GM18499 (cell line): ENCODE measurements around the gene ARHGEF25.
"Not testable (repeated sequence)": the region's sequence is repeated elsewhere in the genome, so short reads cannot be mapped to it uniquely, and the experiment has no call there.

Experiments
- ATAC-seq: cut with Tn5 transposase; IDR thresholded peaks from one replicate; pipeline ENCODE4 v1.9.1; 2021; ENCODE audit warnings: moderate number of reproducible peaks; ENCODE audit not compliant: insufficient read depth, unreplicated experiment

ARHGEF25 gene

DNA sequence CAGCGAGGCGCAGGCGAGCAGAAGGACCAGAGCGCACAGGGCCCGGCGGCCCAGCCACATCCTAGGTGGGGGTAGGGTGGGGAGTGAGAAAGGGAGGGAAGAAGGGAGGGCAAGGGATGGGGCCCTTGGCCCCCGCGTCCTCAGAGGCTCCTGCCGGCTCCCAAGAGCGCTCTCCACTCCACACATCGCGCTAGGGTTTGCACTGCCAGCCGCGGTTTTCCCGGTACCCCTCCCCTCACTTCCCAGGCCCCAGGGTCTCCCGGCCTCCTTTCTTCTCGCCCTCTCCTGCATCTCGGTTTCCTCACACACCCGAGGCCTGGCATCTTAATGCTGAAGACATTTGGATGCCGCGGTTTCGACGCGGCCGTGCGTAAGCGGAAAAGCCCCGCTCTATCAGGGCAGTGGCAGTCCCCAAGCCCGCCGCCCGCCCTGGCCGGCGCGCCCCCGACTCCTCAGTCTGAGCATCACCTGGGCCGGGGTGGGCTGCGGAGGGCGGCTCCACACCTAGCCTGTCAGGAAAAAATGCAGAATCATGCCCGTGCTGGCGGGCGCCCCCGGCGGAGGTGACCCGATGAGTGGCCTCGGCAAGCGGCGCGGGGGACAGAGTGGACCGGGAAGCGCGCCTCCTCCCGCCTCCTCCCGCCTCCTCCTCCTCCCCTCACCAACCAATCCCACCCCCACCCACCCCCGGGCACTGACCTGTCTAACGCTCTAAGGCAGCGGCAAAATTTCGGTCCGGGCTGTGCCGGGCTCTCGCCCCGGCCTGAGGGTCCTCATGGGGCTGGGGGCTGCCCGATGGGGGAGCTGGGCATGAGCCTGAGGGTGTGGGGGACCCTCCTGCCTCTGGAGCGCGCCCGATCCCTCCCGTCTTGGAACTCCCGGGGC, 21.1 kb downstream of the ARHGEF25 start:
- no peak for ATAC-seq

- no peak for ATAC-seq
These were observed 22.0 kb downstream of the ARHGEF25 start, which contains the start of gene B4GALNT1 for GRCh38 chr12:57632958-57633840. B4GALNT1 (minus strand) TSS chr12:57633201; CDS start chr12:57632132, 1,069 bp downstream.

GRCh38 chr12:57636731-57637130, 25.5 kb downstream of the ARHGEF25 start:
- ATAC-seq, result not testable (repeated sequence)

- ATAC-seq, result no peak
These were observed 26.1 kb downstream of the ARHGEF25 start for GRCh38 chr12:57637364-57637763.

GRCh38 chr12:57638096-57638495, 26.9 kb downstream of the ARHGEF25 start:
- no peak for ATAC-seq

- ATAC-seq, result no peak
These were observed 29.2 kb downstream of the ARHGEF25 start for GRCh38 chr12:57640175-57641042.

GRCh38 chr12:57641699-57642442, 30.6 kb downstream of the ARHGEF25 start:
- ATAC-seq, result no peak

DNA sequence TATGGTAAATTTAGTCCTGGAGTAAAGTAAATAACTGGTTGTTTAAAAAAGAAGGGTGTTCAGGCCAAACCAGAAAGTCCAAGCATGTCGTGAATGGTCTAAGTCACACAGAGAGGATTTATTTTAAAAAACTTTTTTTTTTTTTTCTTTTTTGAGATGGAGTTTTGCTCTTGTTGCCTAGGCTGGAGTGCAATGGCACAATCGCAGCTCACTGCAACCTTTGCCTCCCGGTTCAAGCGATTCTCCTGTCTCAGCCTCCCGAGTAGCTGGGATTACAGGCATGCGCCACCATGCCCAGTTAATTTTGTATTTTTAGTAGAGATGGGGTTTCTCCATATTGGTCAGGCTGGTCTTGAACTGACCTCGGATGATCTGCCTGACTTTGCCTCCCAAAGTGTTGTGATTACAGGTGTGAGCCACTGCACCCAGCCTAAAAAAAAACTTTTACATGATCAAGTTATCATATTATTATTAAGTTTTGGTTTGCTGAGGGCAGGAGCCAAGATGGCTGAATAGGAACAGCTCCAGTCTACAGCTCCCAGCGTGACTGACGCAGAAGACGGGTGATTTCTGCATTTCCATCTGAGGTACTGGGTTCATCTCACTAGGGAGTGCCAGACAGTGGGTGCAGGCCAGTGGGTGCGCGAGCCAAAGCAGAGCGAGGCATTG, 34.9 kb downstream of the ARHGEF25 start:
- ATAC-seq, result not testable (repeated sequence)

DNA sequence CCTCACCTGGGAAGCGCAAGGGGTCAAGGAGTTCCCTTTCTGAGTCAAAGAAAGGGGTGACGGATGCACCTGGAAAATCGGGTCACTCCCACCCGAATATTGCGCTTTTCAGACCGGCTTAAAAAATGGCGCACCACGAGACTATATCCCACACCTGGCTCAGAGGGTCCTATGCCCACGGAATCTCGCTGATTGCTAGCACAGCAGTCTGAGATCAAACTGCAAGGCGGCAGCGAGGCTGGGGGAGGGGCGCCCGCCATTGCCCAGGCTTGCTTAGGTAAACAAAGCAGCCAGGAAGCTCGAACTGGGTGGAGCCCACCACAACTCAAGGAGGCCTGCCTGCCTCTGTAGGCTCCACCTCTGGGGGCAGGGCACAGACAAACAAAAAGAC, 35.4 kb downstream of the ARHGEF25 start:
- not testable (repeated sequence) for ATAC-seq

GRCh38 chr12:57654042-57654441, 42.8 kb downstream of the ARHGEF25 start:
- ATAC-seq, result no peak

- no peak for ATAC-seq
These were observed 44.5 kb downstream of the ARHGEF25 start for GRCh38 chr12:57655541-57656240.

- ATAC-seq, result not testable (repeated sequence)
These were observed 45.2 kb downstream of the ARHGEF25 start for GRCh38 chr12:57656408-57656807.

DNA sequence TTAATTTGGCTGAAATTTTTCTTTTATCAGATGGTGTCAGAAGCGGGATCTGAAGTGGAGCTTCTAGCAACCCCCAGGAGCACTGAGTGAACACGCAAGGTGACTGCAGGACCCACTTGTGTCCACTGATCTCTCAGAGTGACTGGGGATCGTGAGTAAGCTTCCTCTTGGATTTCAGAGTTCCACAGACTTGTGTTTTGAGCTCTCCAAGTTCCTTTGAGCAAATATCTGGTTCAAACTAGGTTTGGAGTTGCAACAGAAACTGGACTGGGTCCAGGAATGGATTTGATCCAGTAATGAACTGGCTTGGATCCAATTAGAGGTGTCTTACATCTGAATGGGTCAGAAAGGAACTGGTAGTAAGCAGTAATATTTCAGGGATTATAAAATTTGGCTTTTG, 46.5 kb downstream of the ARHGEF25 start:
- ATAC-seq, result no peak

- no peak for ATAC-seq
These were observed 47.7 kb downstream of the ARHGEF25 start for GRCh38 chr12:57658890-57659289.

DNA sequence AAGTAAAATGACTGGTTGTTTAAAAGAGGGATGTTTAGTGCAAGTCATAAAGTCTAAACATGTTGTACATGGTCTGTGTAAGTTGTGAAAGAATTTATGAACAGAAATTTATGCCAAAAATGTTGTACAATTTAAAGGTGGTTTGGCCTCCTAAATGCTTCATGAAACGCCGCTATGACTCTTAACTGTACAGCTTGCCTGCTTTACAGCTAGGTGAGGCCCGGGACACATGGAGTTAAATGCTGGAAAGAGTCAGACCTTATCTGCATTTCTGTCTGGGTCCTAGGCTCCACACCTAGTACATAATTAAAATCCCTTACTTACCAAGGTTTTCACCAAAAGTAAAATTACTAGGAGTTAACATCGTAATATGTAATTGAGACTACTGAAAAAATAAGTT, 50.1 kb downstream of the ARHGEF25 start:
- ATAC-seq, result no peak

DNA sequence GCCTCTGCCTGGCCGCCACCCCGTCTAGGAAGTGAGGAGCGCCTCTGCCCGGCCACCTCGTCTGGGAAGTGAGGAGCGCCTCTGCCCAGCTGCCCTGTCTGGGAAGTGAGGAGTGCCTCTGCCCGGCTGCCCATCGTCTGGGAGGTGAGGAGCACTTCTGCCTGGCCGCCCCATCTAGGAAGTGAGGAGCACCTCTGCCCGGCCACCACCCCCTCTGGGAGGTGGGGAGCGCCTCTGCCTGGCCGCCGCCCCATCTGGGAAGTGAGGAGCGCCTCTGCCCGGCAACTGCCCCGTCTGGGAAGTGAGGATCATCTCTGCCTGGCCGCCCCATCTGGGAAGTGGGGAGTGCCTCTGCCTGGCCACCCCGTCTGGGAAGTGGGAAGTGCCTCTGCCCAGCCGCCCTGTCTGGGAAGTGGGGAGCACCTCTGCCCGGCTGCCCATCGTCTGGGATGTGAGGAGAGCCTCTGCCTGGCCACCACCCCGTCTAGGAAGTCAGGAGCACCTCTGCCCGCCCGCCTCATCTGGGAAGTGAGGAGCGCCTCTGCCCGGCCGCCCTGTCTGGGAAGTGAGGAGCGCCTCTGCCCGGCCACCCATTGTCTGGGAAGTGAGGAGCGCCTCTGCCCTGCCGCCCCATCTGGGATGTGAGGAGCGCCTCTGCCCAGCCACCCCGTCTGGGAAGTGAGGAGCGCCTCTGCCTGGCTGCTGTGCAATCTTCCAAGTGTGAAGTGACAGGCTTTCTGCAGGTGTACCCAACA, 54.0 kb downstream of the ARHGEF25 start:
- not testable (repeated sequence) for ATAC-seq
